Breast epithelium (tissue), 4 donors: ENCODE measurements around the gene RALGPS2. TPM values are rescaled to one million over a fixed set of nuclear protein-coding genes. Genes with fewer than 3 reads are reported as not detected.
"Not testable (repeated sequence)": the region's sequence is repeated elsewhere in the genome, so short reads cannot be mapped to it uniquely, and the experiment has no call there.

Experiments
- DNase-seq, 2 donors: peaks; one replicate each; pipeline ENCODE4 v3.0.0-alpha.2; 2019; ENCODE audit warnings: low spot score in 2 of 2
- H3K27ac ChIP-seq, 2 donors: fragments of 200-600 bp; sonication (generic) in 1 of 2; one replicate each; pipeline ENCODE4 v1.5.1; 2016 to 2019; ENCODE audit warnings: mild to moderate bottlenecking in 1 of 2
- H3K27me3 ChIP-seq, 2 donors: fragments of 200-600 bp; sonication (generic) in 1 of 2; one replicate each; pipeline versions ENCODE4 v1.5.1 to v1.6.0; 2017 to 2019; ENCODE audit warnings: control low read depth in 1 of 2, mild to moderate bottlenecking in 1 of 2
- H3K36me3 ChIP-seq: fragments of 200-600 bp; one replicate; pipeline ENCODE4 v1.5.1; 2019
- H3K4me1 ChIP-seq, 2 donors: fragments of 200-600 bp; sonication (generic); one replicate each; pipeline ENCODE4 v1.5.1; 2016 to 2019; ENCODE audit warnings: control low read depth in 1 of 2
- H3K4me3 ChIP-seq, 3 donors: fragments of 200-600 bp; sonication (generic); 1 replicate in 2 of 3; 2 replicates in 1 of 3; pipeline ENCODE4 v1.5.1; 2016 to 2019; ENCODE audit warnings: mild to moderate bottlenecking in 3 of 3, moderate library complexity in 2 of 3
- H3K9me3 ChIP-seq, 2 donors: fragments of 200-600 bp; sonication (generic) in 1 of 2; one replicate each; pipeline ENCODE4 v1.5.1; 2016 to 2019; ENCODE audit warnings: control low read depth in 1 of 2
- CTCF ChIP-seq, 3 donors: fragments of 450-650 bp; IDR thresholded peaks; one replicate each; pipeline ENCODE4 v1.5.1; 2016 to 2017; ENCODE audit warnings: antibody characterized with exemption in 3 of 3, mild to moderate bottlenecking in 3 of 3, moderate library complexity in 3 of 3
- POLR2A ChIP-seq: fragments of 450-650 bp; IDR thresholded peaks from one replicate; pipeline ENCODE4 v1.6.1; 2016; ENCODE audit warnings: antibody characterized with exemption, mild to moderate bottlenecking, moderate library complexity
- POLR2AphosphoS5 ChIP-seq, 3 donors: sonication (generic); formaldehyde crosslinking; IDR thresholded peaks; one replicate each; pipeline ENCODE4 v1.6.1; 2017; ENCODE audit warnings: antibody characterized with exemption in 3 of 3
- intact Hi-C: fragments of 100-400 bp; cut with DNase I; formaldehyde crosslinking; loops from one replicate; pipeline ENCODE4 v1.15.1; 2023; ENCODE audit warnings: low total_unique reads
- total RNA-seq, 3 donors: library from RNA; depleted of rRNA; stranded (reverse); fragments of >200 nt; gene quantifications; one replicate each; pipeline ENCODE4 v1.1.0, GENCODE V29; 2016

RALGPS2 gene
- total RNA-seq, 3 donors from 2014 or later = 4.8 to 45.2 (median 43.3) TPM

- no peak overlapping the region for H3K4me3 ChIP-seq
- no peaks in the 10 kb centered on the region for H3K36me3 ChIP-seq
- DNase-seq = no peak
- no peaks in the 10 kb centered on the region for H3K9me3 ChIP-seq
- no peak for TF ChIP-seq POLR2AphosphoS5 (IDR thresholded peaks at IDR 0.05)
- TF ChIP-seq CTCF (IDR thresholded peaks at IDR 0.05) = no peak
- TF ChIP-seq POLR2A = no peak
- H3K4me1 ChIP-seq = no peaks in the 10 kb centered on the region
- intact Hi-C loops = no loop called here
- H3K27ac ChIP-seq = no peak overlapping the region
- no peaks in the 10 kb centered on the region for H3K27me3 ChIP-seq
These were observed 21.3 kb downstream of the RALGPS2 start for GRCh38 chr1:178746345-178746744.

- H3K27ac ChIP-seq = not testable (repeated sequence)
These were observed 22.3 kb downstream of the RALGPS2 start for GRCh38 chr1:178747361-178747760.

GRCh38 chr1:178749581-178750166 lies 24.6 kb downstream of the RALGPS2 start:
- intact Hi-C loops = no loop called here
- no peaks in the 10 kb centered on the region for H3K27me3 ChIP-seq
- no peaks in the 10 kb centered on the region for H3K4me1 ChIP-seq
- H3K9me3 ChIP-seq = no peaks in the 10 kb centered on the region
- no peak overlapping the region for H3K27ac ChIP-seq
- H3K36me3 ChIP-seq = no peaks in the 10 kb centered on the region
- TF ChIP-seq POLR2AphosphoS5 (IDR thresholded peaks at IDR 0.05) (no peak), POLR2A (no peak), CTCF (IDR thresholded peaks at IDR 0.05) (no peak)
- no peak overlapping the region for H3K4me3 ChIP-seq
- no peak for DNase-seq

More at GRCh38 chr1:178747361-178747760, 22.3 kb downstream of the RALGPS2 start:
- H3K36me3 ChIP-seq, H3K9me3 ChIP-seq, DNase-seq, H3K4me3 ChIP-seq, H3K4me1 ChIP-seq, H3K27me3 ChIP-seq, intact Hi-C loops: not testable (repeated sequence)

GRCh38 chr1:178751046-178751445 lies 26.0 kb downstream of the RALGPS2 start:
- no peak for DNase-seq
- H3K4me3 ChIP-seq = no peak overlapping the region
- H3K36me3 ChIP-seq = no peaks in the 10 kb centered on the region
- H3K27me3 ChIP-seq = no peaks in the 10 kb centered on the region
- no peaks in the 10 kb centered on the region for H3K9me3 ChIP-seq
- no peaks in the 10 kb centered on the region for H3K4me1 ChIP-seq
- H3K27ac ChIP-seq = no peak overlapping the region
- no peak for TF ChIP-seq CTCF (IDR thresholded peaks at IDR 0.05)
- no peak for TF ChIP-seq POLR2AphosphoS5 (IDR thresholded peaks at IDR 0.05)
- TF ChIP-seq POLR2A = no peak
- intact Hi-C loops = no loop called here

- Histone ChIP-seq H3K4me1 (no peaks in the 10 kb centered on the region), H3K36me3 (no peaks in the 10 kb centered on the region), H3K4me3 (no peak overlapping the region), H3K27ac (no peak overlapping the region), H3K9me3 (peaks cover 0 to 6% of the 10 kb centered on the region in 2 donors), H3K27me3 (no peaks in the 10 kb centered on the region)
- intact Hi-C loops = no loop called here
- no peak for DNase-seq
- TF ChIP-seq POLR2AphosphoS5 (IDR thresholded peaks at IDR 0.05) = no peak
- TF ChIP-seq POLR2A = no peak
- no peak for TF ChIP-seq CTCF (IDR thresholded peaks at IDR 0.05)
These were observed 27.8 kb downstream of the RALGPS2 start for GRCh38 chr1:178752891-178753290.

GRCh38 chr1:178754655-178755256 lies 29.7 kb downstream of the RALGPS2 start:
- peaks cover 0 to 13% of the 10 kb centered on the region in 2 donors for H3K9me3 ChIP-seq
- H3K4me3 ChIP-seq, DNase-seq, H3K27me3 ChIP-seq, H3K27ac ChIP-seq, H3K4me1 ChIP-seq, H3K36me3 ChIP-seq, intact Hi-C loops: not testable (repeated sequence)
